ENCODE results near the gene MZB1. TPM values are rescaled to one million over a fixed set of nuclear protein-coding genes. Genes with fewer than 3 reads are reported as not detected.

The MZB1 gene
- total RNA-seq, 2 donors from 2014 or later, result 10.6 to 13.2 TPM

GRCh38 chr5:139408191-139408590, 18.5 kb upstream of the MZB1 start:
- DNase-seq, result no peak
- no peaks in the 10 kb centered on the region for H3K9me3 ChIP-seq
- TF ChIP-seq, protein P1, sequence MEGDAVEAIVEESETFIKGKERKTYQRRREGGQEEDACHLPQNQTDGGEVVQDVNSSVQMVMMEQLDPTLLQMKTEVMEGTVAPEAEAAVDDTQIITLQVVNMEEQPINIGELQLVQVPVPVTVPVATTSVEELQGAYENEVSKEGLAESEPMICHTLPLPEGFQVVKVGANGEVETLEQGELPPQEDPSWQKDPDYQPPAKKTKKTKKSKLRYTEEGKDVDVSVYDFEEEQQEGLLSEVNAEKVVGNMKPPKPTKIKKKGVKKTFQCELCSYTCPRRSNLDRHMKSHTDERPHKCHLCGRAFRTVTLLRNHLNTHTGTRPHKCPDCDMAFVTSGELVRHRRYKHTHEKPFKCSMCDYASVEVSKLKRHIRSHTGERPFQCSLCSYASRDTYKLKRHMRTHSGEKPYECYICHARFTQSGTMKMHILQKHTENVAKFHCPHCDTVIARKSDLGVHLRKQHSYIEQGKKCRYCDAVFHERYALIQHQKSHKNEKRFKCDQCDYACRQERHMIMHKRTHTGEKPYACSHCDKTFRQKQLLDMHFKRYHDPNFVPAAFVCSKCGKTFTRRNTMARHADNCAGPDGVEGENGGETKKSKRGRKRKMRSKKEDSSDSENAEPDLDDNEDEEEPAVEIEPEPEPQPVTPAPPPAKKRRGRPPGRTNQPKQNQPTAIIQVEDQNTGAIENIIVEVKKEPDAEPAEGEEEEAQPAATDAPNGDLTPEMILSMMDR (IDR thresholded peaks at IDR 0.05), result no peak
- H3K4me1 ChIP-seq, result no peaks in the 10 kb centered on the region
- no peaks in the 10 kb centered on the region for H3K36me3 ChIP-seq
- no peak overlapping the region for H3K9ac ChIP-seq (ENCODE audit: low read depth in 2 of 2, low read length in 2 of 2)
- no peak overlapping the region for H3K27ac ChIP-seq
- no peaks in the 10 kb centered on the region for H3K27me3 ChIP-seq
- intact Hi-C loops (cut with DNase I), result no loop called here
- no peak overlapping the region for H3K4me3 ChIP-seq

DNA sequence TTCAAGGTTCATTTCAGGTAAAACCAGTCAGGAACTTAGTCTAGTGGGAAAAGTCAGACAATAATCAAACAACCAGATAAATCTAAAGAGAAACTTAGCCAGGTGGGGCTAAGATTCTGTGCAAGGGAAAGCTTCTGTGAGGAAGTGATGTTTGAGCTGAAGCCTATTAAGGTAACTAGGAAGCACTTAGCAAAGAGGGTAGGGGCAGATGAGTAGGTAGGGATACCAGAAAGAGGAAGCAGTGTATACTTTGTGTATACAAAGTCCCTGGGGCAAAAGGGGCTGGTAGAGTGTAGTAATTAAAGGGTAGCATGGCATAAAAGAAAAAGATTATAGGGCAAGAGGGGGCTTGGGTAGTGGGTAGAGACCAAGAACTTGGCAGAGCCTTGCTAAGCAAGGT, 17.8 kb upstream of the MZB1 start:
- Histone ChIP-seq H3K4me1 (no peaks in the 10 kb centered on the region), H3K4me3 (no peak overlapping the region), H3K9ac (ENCODE audit: low read depth in 2 of 2, low read length in 2 of 2) (no peak overlapping the region), H3K27ac (no peak overlapping the region), H3K27me3 (no peaks in the 10 kb centered on the region), H3K36me3 (no peaks in the 10 kb centered on the region), H3K9me3 (no peaks in the 10 kb centered on the region)
- DNase-seq, result no peak
- TF ChIP-seq, protein P1 (IDR thresholded peaks at IDR 0.05), result no peak
- intact Hi-C loops (cut with DNase I), result no loop called here

DNA sequence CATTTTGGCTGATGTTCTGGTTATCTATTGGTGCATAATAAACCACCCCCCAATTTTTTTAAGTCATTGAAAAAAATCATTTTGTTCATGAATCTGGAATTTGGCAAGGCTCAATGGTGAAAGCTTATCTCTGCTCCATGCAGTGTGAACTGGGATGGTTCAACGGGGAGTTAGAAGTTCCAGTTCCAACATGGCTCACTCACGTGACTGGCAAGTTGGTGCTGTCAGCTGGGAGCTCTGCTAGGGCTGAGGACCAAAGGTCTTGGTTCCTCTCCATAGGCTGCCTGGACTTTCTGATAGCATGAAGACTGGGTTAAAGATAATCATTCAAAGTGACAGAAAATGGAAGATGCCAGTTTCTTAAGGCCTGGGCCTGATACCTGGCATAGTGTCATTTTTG, 17.2 kb upstream of the MZB1 start:
- Histone ChIP-seq H3K27me3 (no peaks in the 10 kb centered on the region), H3K27ac (no peak overlapping the region), H3K4me3 (no peak overlapping the region), H3K36me3 (no peaks in the 10 kb centered on the region), H3K9me3 (no peaks in the 10 kb centered on the region), H3K4me1 (no peaks in the 10 kb centered on the region), H3K9ac (ENCODE audit: low read depth in 2 of 2, low read length in 2 of 2) (no peak overlapping the region)
- DNase-seq, result no peak
- intact Hi-C loops (cut with DNase I), result no loop called here
- TF ChIP-seq, protein P1 (IDR thresholded peaks at IDR 0.05), result no peak

GRCh38 chr5:139404484-139404840, 14.7 kb upstream of the MZB1 start:
- no peak for DNase-seq

GRCh38 chr5:139403787-139404483, 14.2 kb upstream of the MZB1 start, which contains the start of gene SPATA24:
SPATA24 (minus strand) TSS chr5:139404089; CDS start chr5:139404060, 29 bp downstream.
- H3K27ac ChIP-seq, result peak within 1 kb of the TSS; percentile 87
- H3K27me3 ChIP-seq, result no peaks in the 10 kb centered on the region
- peak within 1 kb of the TSS; percentile 72 to 80 for H3K9ac ChIP-seq (ENCODE audit: low read depth in 2 of 2, low read length in 2 of 2)
- H3K9me3 ChIP-seq, result no peaks in the 10 kb centered on the region
- no peaks in the 10 kb centered on the region for H3K36me3 ChIP-seq
- TF ChIP-seq, protein P1 (IDR thresholded peaks at IDR 0.05), result no peak
- H3K4me1 ChIP-seq, result no peaks in the 10 kb centered on the region
- peak within 1 kb of the TSS; percentile 37 for H3K4me3 ChIP-seq
- peak; percentile 98 for DNase-seq
- intact Hi-C loops (cut with DNase I), result no loop called here

More at GRCh38 chr5:139404484-139404840, 14.7 kb upstream of the MZB1 start:
- TF ChIP-seq, protein P1 (IDR thresholded peaks at IDR 0.05), result no peak
- peak overlapping the region; percentile 87 for H3K27ac ChIP-seq
- peak overlapping the region; percentile 37 for H3K4me3 ChIP-seq
- no peaks in the 10 kb centered on the region for H3K27me3 ChIP-seq
- intact Hi-C loops (cut with DNase I), result no loop called here
- H3K4me1 ChIP-seq, result no peaks in the 10 kb centered on the region
- peak overlapping the region; percentile 52 to 72 for H3K9ac ChIP-seq (ENCODE audit: low read depth in 2 of 2, low read length in 2 of 2)
- no peaks in the 10 kb centered on the region for H3K36me3 ChIP-seq
- no peaks in the 10 kb centered on the region for H3K9me3 ChIP-seq
